Stimulated activated CD4-positive, alpha-beta T cell treated with anti-CD3 and anti-CD28 coated beads, Interleukin-2, amount 100 ng/mL, for 48 hours (primary cell): ENCODE data around the gene EIF4E.
"Not testable (repeated sequence)": the region's sequence is repeated elsewhere in the genome, so short reads cannot be mapped to it uniquely, and the experiment has no call there.

Experiments
- DNase-seq, 2 donors: peaks; one replicate each; pipeline ENCODE4 v3.0.0-alpha.2; 2020

Gene EIF4E

GRCh38 chr4:98928505-98929340 lies at the start of gene EIF4E:
TSS of gene EIF4E (minus strand) at chr4:98929133. CDS start at chr4:98929112, 21 bp downstream.
- DNase-seq: peak; percentile 85 to 89

GRCh38 chr4:98977557-98977956 lies 48.6 kb upstream of the EIF4E start:
- no peak for DNase-seq

- no peak for DNase-seq
These were observed 47.8 kb upstream of the EIF4E start for GRCh38 chr4:98976716-98977115.

GRCh38 chr4:98969878-98970785 lies 41.2 kb upstream of the EIF4E start:
- DNase-seq: no peak

- DNase-seq: no peak
These were observed 38.9 kb upstream of the EIF4E start for GRCh38 chr4:98967786-98968329.

- no peak for DNase-seq
These were observed 38.0 kb upstream of the EIF4E start for GRCh38 chr4:98966926-98967325.

- no peak for DNase-seq
These were observed 34.9 kb upstream of the EIF4E start for GRCh38 chr4:98963538-98964433.

- no peak for DNase-seq
These were observed 32.8 kb upstream of the EIF4E start for GRCh38 chr4:98961770-98962169.

GRCh38 chr4:98959411-98959810 lies 30.5 kb upstream of the EIF4E start:
- DNase-seq: no peak

GRCh38 chr4:98958065-98958464 lies 29.1 kb upstream of the EIF4E start:
- no peak for DNase-seq

GRCh38 chr4:98955229-98955628 lies 26.3 kb upstream of the EIF4E start:
- DNase-seq: no peak

- no peak for DNase-seq
These were observed 22.8 kb upstream of the EIF4E start for GRCh38 chr4:98951710-98952109.

- no peak for DNase-seq
These were observed 22.0 kb upstream of the EIF4E start for GRCh38 chr4:98950925-98951324.

GRCh38 chr4:98946359-98946758 lies 17.4 kb upstream of the EIF4E start:
- DNase-seq: no peak

GRCh38 chr4:98945297-98945850 lies 16.4 kb upstream of the EIF4E start:
- no peak for DNase-seq

- no peak for DNase-seq
These were observed 11.0 kb upstream of the EIF4E start for GRCh38 chr4:98939892-98940298.

- DNase-seq: no peak
These were observed 10.5 kb upstream of the EIF4E start for GRCh38 chr4:98939438-98939837.

- no peak for DNase-seq
These were observed 9.2 kb upstream of the EIF4E start for GRCh38 chr4:98937986-98938720.

GRCh38 chr4:98935633-98936032 lies 6.7 kb upstream of the EIF4E start:
- DNase-seq: no peak

GRCh38 chr4:98934851-98935250 lies 5.9 kb upstream of the EIF4E start:
- not testable (repeated sequence) for DNase-seq

- DNase-seq: no peak
These were observed 3.6 kb upstream of the EIF4E start for GRCh38 chr4:98932539-98932938.
